Gastroesophageal sphincter (tissue), 4 donors: ENCODE measurements around the gene ATP13A4. TPM values are rescaled to one million over a fixed set of nuclear protein-coding genes. Genes with fewer than 3 reads are reported as not detected.

Experiments used
- ATAC-seq: fragments of 150-250 bp; one replicate; pipeline ENCODE4 v1.9.1; 2016; ENCODE audit warnings: mild to moderate bottlenecking, moderate library complexity
- H3K27ac ChIP-seq, 4 donors: fragments of 200-600 bp; sonication (generic) in 3 of 4; 1 replicate in 3 of 4; 2 replicates in 1 of 4; pipeline ENCODE4 v1.5.1; 2016 to 2019
- H3K27me3 ChIP-seq: fragments of 200-600 bp; sonication (generic); one replicate; pipeline ENCODE4 v1.5.1; 2019
- H3K36me3 ChIP-seq, 2 donors: fragments of 200-600 bp; sonication (generic); one replicate each; pipeline ENCODE4 v1.5.1; 2019; ENCODE audit warnings: control low read depth in 1 of 2
- H3K4me1 ChIP-seq, 3 donors: fragments of 200-600 bp; sonication (generic); 1 replicate in 2 of 3; 2 replicates in 1 of 3; pipeline ENCODE4 v1.5.1; 2016 to 2019; ENCODE audit warnings: control low read depth in 2 of 3
- H3K4me3 ChIP-seq, 2 donors: fragments of 200-600 bp; sonication (generic); one replicate each; pipeline ENCODE4 v1.5.1; 2019; ENCODE audit warnings: mild to moderate bottlenecking in 1 of 2, moderate library complexity in 1 of 2
- H3K9me3 ChIP-seq, 3 donors: fragments of 200-600 bp; sonication (generic); one replicate each; pipeline ENCODE4 v1.5.1; 2017 to 2019; ENCODE audit warnings: control low read depth in 2 of 3
- EP300 ChIP-seq: sonication (generic); formaldehyde crosslinking; IDR thresholded peaks from one replicate; pipeline ENCODE4 v1.6.1; 2017; ENCODE audit warnings: antibody characterized with exemption, mild to moderate bottlenecking
- POLR2A ChIP-seq, 2 donors: fragments of 450-650 bp; IDR thresholded peaks; one replicate each; pipeline ENCODE4 v1.6.1; 2017; ENCODE audit warnings: antibody characterized with exemption in 2 of 2, mild to moderate bottlenecking in 2 of 2, moderate library complexity in 1 of 2
- POLR2AphosphoS5 ChIP-seq: sonication (generic); formaldehyde crosslinking; IDR thresholded peaks from one replicate; pipeline ENCODE4 v1.6.1; 2017; ENCODE audit warnings: antibody characterized with exemption
- WGBS, 2 donors: methylation state at CpG; one replicate each; pipeline ENCODE4 v1.1.5; 2018; ENCODE audit warnings: low coverage in 1 of 2; 5-methylcytosine and 5-hydroxymethylcytosine counted together
- total RNA-seq, 4 donors: library from RNA; depleted of rRNA; stranded (reverse); fragments of >200 nt; gene quantifications; one replicate each; pipeline ENCODE4 v1.1.0, GENCODE V29; 2016
- TF ChIP-seq, protein P1 (sequence below), 4 experiments: fragments of 200-600 bp in 2 of 4; fragments of 450-650 bp in 2 of 4; sonication (generic) in 1 of 4; IDR thresholded peaks; one replicate each; pipeline ENCODE4 v1.5.1; 2017 to 2019; ENCODE audit warnings: antibody characterized with exemption in 4 of 4, mild to moderate bottlenecking in 2 of 4, moderate library complexity in 2 of 4

The ATP13A4 gene
- total RNA-seq, 4 donors from 2014 or later, result 0.13 to 2.3 (median 0.16) TPM; not detected in 1

DNA sequence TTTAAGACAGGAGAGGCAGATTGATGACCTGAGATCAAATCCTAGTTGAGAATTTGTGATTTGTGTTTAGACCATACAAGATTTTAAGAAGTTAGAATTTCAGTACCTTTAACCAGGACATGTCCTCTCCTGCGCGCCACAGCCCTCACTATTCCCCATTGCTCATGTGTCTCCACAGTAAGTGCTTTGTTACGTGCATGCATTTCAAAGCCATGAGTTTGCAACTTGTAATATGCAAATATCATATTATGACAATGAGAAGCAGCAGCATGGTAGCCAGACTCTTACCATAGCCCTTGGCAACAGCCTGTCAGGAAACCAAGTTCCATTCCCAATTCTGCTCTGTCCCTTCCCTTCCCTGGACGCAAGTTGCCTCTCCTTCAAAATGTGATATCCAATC lies 102.8 kb downstream of the ATP13A4 start:
- no peaks in the 10 kb centered on the region for H3K36me3 ChIP-seq
- no peak overlapping the region for H3K4me3 ChIP-seq
- H3K9me3 ChIP-seq, result no peaks in the 10 kb centered on the region
- ATAC-seq, result no peak
- H3K4me1 ChIP-seq, result no peaks in the 10 kb centered on the region
- WGBS, 2 donors, result 89 to 92% methylated on average over 4 of the region's 4 CpGs
- no peak overlapping the region for H3K27ac ChIP-seq
- no peaks in the 10 kb centered on the region for H3K27me3 ChIP-seq
- TF ChIP-seq, protein P1, sequence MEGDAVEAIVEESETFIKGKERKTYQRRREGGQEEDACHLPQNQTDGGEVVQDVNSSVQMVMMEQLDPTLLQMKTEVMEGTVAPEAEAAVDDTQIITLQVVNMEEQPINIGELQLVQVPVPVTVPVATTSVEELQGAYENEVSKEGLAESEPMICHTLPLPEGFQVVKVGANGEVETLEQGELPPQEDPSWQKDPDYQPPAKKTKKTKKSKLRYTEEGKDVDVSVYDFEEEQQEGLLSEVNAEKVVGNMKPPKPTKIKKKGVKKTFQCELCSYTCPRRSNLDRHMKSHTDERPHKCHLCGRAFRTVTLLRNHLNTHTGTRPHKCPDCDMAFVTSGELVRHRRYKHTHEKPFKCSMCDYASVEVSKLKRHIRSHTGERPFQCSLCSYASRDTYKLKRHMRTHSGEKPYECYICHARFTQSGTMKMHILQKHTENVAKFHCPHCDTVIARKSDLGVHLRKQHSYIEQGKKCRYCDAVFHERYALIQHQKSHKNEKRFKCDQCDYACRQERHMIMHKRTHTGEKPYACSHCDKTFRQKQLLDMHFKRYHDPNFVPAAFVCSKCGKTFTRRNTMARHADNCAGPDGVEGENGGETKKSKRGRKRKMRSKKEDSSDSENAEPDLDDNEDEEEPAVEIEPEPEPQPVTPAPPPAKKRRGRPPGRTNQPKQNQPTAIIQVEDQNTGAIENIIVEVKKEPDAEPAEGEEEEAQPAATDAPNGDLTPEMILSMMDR (IDR thresholded peaks at IDR 0.05), result no peak
- TF ChIP-seq POLR2AphosphoS5 (no peak), EP300 (no peak), POLR2A (IDR thresholded peaks at IDR 0.05) (no peak)

DNA sequence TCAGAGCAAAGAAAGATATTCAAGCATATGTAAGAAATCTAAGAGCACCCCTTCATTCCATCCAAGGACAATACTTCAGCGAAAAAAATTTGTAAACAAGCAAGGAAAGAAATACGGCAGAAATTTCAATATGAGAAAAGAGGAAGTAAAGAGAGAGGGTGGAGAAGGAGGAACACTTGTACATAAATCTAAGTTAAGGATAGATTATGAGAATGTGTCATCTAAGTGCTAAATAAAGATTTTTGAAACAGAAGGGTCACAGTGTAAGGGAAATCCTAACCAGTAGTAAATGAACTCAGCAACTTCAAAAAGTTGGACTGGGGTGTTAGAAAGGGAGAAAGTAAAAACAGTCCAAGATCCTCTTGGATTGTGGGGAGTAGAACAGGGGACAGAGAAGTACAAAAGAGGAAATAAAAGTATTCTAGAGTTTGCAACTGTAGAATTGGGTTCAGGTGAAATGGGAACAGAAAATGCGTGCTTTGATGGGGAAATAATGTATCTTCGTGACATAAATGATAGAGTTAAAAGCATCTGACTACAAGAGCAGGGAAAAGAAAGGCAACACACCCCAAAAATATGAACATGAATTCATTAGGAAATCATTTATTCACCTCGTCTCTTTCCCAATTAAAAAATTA lies 107.6 kb downstream of the ATP13A4 start:
- H3K9me3 ChIP-seq, result no peaks in the 10 kb centered on the region
- no peaks in the 10 kb centered on the region for H3K4me1 ChIP-seq
- ATAC-seq, result no peak
- no peaks in the 10 kb centered on the region for H3K36me3 ChIP-seq
- no peak overlapping the region for H3K27ac ChIP-seq
- TF ChIP-seq POLR2A (IDR thresholded peaks at IDR 0.05) (no peak), EP300 (no peak), POLR2AphosphoS5 (no peak)
- TF ChIP-seq, protein P1 (IDR thresholded peaks at IDR 0.05), result no peak
- whole genome bisulfite sequencing, 2 donors, result 70 to 72% methylated on average over 5 of the region's 5 CpGs
- no peak overlapping the region for H3K4me3 ChIP-seq
- H3K27me3 ChIP-seq, result no peaks in the 10 kb centered on the region

DNA sequence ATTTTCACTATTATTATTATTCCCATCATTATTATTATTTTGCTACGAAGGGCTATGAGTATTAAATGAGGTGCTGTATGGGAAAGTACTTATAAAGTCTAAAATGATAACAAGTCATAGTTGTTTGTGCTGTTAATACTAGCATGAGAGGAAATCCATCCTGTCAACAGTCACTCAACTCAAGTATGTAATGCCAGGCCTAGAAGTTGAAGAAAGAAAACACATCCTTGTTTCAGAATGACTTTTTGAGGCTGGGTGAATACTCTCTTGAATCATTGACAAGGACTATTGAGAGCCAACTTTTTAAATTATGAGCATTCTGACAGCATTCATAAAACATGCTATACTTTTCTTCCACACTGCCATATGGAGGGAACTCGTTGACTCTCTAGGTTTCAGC lies 115.3 kb downstream of the ATP13A4 start:
- Histone ChIP-seq H3K4me3 (no peak overlapping the region), H3K9me3 (no peaks in the 10 kb centered on the region), H3K4me1 (no peaks in the 10 kb centered on the region), H3K27me3 (no peaks in the 10 kb centered on the region), H3K27ac (no peak overlapping the region), H3K36me3 (peaks cover 0 to 6% of the 10 kb centered on the region in 2 donors)
- ATAC-seq, result no peak
- no peak for TF ChIP-seq EP300
- TF ChIP-seq POLR2A (IDR thresholded peaks at IDR 0.05), result no peak
- TF ChIP-seq POLR2AphosphoS5, result no peak
- TF ChIP-seq, protein P1 (IDR thresholded peaks at IDR 0.05), result no peak
- 78 to 82% methylated on average over 2 of the region's 2 CpGs for WGBS, 2 donors

DNA sequence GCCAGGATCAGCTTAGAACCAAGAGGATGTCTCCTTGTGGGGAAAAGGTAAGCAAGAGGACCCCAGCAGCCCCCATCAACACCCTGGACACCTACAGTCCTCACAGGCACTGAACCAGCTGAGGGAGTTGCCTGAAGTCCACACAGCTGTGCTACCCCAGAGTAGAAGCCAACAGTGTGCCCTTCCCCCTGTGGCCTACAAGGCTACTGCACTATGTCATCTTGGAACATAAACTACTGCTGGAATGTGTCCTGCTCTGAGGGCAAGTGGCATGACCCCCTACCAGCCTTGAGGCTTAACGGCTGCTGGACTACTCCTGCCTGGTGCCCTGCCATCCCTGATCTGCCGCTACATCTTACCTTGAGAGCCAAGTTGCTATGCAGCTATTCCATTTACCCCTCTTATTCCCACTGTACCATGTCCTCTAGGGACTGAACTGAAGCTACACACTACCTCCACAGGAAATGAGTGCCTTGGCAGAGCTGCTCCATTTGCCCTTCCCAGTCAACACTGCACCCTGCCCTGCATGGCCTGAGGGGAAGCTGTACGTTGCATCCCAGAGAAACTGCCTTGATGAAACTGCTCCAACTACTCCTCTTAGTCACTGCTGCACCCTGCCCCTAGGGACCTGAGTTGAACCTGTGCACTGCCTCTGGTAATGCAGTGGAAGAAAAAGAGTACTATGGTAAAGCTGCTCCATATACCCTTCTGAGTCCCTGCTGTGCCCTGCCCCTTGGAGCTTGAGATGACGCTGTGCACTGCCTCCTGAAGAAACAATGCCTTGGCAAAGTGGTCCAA lies 135.9 kb downstream of the ATP13A4 start:
- H3K36me3 ChIP-seq, result no peaks in the 10 kb centered on the region
- H3K4me3 ChIP-seq, result no peak overlapping the region
- H3K27ac ChIP-seq, result no peak overlapping the region
- no peaks in the 10 kb centered on the region for H3K4me1 ChIP-seq
- TF ChIP-seq POLR2A (IDR thresholded peaks at IDR 0.05) (no peak), POLR2AphosphoS5 (no peak), EP300 (no peak)
- TF ChIP-seq, protein P1 (IDR thresholded peaks at IDR 0.05), result no peak
- no peak for ATAC-seq
- H3K27me3 ChIP-seq, result no peaks in the 10 kb centered on the region
- peaks cover 0 to 59% (median 0%) of the 10 kb centered on the region in 3 donors for H3K9me3 ChIP-seq
- 81 to 83% methylated on average over 1 to 3 of the region's 4 CpGs for WGBS, 2 donors
